HG03469 (cell line): ENCODE data around the gene SIGLEC12.

Source experiments
- ATAC-seq: cut with Tn5 transposase; IDR thresholded peaks from one replicate; pipeline ENCODE4 v1.9.1; 2021; ENCODE audit warnings: mild to moderate bottlenecking, moderate library complexity, moderate number of reproducible peaks; ENCODE audit not compliant: unreplicated experiment

The SIGLEC12 gene

GRCh38 chr19:51501594-51502263, at the start of gene SIGLEC12:
Gene SIGLEC12 (minus strand): TSS chr19:51501800. CDS start chr19:51501733, 67 bp downstream.
- ATAC-seq: no peak

- no peak for ATAC-seq
These were observed 49.5 kb upstream of the SIGLEC12 start for GRCh38 chr19:51550848-51551672.

DNA sequence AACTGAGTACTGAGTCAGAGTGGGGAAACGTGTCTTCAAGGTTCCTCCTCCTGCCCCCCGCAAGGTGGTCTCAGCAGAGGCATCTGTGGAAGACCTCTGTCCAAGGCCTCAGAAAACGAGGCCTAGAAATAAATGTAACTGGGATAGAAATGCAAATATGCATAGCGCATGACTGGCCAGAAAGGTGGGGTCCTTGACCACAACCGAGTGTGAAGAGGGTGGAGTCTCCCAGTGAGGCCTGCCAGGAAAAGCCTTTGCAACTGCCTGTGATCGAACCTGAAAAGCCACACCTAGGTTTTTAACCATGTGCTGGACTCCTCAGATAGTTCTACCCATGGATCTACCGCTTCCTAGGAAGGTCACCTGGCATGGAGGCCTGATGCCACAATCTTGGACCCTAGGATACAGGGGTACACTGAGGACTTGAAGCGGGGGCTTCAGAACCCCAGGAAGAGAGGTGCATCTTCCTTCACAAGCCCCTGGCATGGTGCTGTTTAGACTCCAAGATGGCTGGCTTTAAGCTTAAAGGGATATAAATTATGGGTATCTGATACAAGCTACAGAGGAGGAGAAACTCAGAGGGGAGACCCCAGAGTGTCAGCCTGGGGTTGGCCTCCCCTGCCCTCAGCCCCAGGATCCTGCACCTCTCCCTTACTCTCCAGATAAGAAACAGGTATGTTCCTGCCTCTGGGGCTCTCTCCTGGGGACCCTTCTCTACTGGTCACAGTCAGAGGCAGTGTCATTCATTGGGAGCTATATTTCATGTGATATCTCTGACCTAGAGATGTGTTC, 48.1 kb upstream of the SIGLEC12 start:
- ATAC-seq: no peak

GRCh38 chr19:51548891-51549305, 47.3 kb upstream of the SIGLEC12 start:
- ATAC-seq: no peak

GRCh38 chr19:51548213-51548651, 46.6 kb upstream of the SIGLEC12 start:
- no peak for ATAC-seq

- no peak for ATAC-seq
These were observed 46.0 kb upstream of the SIGLEC12 start for GRCh38 chr19:51547397-51548212.

- ATAC-seq: no peak
These were observed 45.2 kb upstream of the SIGLEC12 start for GRCh38 chr19:51546650-51547396.

DNA sequence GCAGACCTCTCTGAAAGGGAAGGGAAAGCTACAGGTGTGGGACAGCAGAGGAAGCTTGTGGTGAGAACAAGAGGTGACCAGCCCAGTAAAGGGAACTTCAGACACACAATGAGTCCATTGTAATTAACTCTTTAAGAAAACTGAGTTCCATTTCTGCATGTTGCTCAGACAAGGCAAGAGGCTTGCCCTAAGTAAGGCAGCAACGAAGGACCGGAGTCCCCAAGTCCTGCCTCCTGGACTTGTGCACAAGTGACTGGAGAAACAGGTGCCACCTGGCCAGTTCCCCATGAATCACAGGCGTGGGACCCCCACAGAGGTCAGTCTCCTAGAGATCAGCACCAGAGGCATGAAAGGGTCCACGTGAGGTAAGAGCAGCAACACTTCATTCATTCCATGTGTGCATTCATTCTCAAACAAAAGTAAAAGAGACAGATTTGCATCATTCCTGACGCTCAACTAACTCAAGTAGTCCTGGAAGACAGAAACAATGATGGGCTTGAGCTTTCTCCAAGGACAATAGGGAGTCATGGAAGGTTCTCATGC, 44.6 kb upstream of the SIGLEC12 start:
- no peak for ATAC-seq

GRCh38 chr19:51544038-51544437, 42.4 kb upstream of the SIGLEC12 start:
- ATAC-seq: no peak

- no peak for ATAC-seq
These were observed 41.1 kb upstream of the SIGLEC12 start for GRCh38 chr19:51542699-51543098.

DNA sequence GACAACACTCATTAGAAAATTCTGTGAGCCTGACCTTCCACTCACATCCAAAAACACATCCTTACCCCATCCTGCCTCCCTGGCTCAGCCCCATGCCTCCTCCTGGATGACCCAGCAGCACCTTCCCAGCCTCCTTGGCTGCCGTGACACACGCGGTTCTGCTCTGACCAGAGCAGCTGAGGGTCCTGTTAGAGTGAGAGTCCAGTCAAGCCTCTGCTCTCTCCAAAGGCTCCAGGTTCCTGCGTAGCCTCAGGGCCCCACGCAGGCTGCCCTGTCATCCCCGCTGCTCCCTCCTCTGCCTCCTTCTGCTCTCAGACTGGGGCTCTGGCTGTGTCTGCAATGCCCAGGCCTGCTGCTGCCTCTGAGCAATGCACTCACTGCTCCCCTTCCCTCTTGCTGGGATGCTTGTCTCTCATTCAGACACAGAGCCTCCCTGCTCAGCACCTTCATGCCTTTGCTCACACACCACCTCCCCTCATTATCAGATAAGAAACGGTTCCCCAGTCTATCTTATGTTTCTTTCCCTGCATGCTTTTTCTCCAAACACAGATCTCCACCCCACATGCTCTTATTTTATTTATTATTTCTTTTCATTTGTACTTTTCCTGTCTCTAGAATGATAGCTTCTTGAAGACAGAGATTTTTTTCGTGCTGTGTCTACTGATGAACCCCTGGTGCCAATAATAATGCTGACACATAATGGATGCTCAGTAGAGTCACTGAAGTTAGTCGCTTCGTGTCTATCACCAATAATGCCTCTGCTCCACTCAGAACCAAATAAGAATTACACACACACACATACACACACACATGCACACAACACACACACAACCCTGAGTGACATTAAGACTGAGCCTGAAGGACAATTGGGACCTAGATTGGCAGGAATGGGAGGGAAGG, 40.1 kb upstream of the SIGLEC12 start:
- ATAC-seq: no peak

DNA sequence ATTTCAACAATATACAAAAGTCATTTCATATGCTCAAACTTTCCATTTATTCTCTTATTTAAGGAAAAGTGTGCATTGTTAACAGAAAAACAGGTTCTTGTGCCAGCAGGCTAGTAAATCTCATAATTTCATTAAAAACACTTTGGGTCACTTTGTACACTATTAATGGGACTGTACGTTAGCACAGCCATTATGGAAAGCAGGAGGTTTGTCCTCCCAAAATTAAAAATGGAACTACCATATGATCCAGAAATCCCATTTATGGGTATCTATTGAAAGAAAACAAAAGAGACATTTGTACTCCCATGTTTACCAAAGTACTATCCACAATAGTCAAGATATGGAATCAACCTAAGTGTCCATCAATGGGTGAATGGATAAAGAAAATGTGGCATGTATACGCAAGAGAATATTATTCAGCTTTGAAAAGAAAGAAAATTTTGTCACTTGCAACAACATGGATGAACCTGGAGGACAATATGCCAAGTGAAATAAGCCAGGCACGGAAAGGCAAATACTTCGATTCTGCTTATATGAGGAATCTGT, 38.3 kb upstream of the SIGLEC12 start:
- ATAC-seq: no peak

DNA sequence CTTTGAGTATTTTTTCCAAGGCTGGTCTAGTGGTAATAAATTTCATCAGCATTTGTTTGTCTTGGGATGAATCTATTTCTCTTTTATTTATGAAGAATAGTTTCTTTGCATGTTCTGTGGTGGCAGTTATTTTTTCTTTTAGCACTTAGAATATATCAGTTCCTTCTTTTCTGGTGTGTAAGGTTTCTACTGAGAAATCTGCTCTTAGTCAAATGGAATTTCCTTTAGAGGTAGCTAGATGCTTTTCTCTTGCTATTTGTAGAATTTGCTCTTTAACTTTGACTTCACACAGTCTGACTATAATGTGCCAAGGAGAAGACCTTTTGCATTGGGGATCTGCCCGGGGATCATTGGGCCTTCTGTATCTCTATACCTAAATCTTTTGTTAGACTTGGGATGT, 33.9 kb upstream of the SIGLEC12 start:
- ATAC-seq: no peak

DNA sequence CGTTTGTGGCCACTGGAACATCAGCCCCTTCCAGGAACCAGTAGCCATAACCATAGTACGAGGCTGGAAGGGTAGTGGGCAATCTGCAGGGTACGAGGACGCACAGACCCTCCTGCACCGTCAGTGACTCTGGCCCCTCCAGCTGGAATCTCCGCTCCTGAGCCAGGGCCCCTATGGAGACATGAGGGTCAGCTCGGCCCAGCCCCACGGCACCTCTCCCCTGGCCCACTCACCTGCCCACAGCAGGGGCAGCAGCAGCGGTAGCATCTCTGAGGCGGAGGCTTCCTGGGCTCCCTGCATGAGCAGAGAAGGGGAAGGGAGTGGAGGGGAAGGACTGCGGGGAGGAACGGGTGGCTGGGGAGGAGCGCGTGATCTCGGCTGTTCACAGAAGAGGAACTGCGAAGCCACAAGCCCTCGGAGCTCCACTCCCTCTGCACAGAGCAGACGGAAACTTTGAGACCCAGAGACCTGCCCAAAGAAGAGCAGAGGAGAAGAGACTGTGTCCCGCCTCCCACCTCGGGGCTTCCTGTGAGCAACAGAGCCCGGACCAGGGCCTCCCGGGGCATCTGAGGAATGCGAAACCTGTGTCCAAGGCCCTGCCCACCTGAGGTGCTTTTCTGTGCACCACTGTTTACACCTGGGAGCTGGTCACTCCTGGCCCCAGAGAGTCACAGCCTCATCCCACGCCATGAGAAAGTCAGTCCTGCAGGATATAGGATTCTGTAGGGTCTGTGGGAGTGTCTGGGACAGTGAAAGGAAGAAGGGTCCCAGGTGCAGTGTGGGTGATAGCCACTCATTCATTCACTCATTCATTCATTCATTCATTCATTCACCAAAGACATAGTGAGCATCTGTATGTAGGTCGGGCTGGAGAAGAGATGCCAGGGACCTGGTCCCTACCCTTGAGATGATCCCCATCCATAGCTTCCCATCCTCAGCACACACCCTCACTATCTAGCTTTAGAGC, 30.0 kb upstream of the SIGLEC12 start, which contains the start of gene SIGLEC6:
SIGLEC6 (minus strand) TSS at position 322 of the 967 bp plus-strand sequence; CDS start at position 300, 22 bp downstream.
- ATAC-seq: no peak

DNA sequence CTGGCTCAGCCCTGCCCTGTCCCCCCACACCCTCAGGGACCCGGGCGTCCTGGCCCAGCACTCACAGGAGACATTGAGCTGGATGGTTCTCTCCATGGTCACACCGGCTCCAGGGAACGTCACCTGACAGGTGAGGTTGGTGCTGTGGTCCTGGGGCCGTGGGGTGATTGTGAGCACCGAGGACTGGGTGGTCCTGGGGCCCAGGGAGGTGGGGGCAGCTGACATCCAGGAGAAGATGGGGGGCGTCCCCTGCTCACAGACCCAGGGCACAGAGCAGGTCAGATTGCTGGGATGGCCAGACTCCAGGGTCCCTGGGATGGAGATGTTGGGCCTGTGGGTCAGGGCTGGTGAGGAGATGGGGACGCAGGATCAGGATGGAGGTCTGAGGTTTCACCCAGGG, 29.0 kb upstream of the SIGLEC12 start:
- ATAC-seq: no peak

- ATAC-seq: no peak
These were observed 27.7 kb upstream of the SIGLEC12 start for GRCh38 chr19:51529301-51529700.

- no peak for ATAC-seq
These were observed 24.1 kb upstream of the SIGLEC12 start for GRCh38 chr19:51525651-51526050.
